ENCODE measurements around the gene NSUN4.

Gene NSUN4

DNA sequence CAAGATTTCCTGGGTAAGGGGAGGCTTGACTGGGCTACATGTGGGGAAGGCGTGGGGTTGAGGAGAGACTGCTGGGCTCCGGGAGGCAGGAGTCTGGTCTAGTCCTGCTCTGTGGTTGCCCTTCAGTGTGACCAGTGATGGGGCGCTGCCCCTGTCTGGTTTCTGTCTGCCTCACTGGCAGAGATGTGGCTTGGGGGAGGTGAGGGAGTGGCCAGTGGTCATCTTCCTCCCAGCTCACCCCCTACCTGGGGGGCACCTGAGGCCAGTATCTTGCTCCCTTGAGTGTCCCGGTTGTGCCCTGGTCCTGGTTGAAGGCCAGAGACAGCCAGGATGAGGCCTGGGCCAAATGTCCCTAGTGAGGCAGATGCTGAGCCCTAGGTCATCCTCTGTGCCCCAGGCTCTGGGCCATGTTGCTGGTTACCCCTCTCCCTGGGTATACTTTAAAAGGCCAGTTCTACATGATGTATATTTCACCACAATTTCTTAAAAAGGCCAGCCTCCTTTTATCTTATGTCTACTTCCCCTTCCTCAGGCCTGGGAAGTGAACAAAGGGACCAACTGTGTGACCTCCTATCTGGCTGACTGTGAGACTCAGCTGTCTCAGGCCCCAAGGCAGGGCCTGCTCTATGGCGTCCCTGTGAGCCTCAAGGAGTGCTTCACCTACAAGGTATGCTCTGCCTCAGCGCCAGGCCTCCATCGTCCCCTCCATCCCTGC is 64.0 kb downstream of the NSUN4 start:
- DNase-seq (ENCODE audit: low read depth in 2 of 2, low spot score in 1 of 2), result no peak

DNA sequence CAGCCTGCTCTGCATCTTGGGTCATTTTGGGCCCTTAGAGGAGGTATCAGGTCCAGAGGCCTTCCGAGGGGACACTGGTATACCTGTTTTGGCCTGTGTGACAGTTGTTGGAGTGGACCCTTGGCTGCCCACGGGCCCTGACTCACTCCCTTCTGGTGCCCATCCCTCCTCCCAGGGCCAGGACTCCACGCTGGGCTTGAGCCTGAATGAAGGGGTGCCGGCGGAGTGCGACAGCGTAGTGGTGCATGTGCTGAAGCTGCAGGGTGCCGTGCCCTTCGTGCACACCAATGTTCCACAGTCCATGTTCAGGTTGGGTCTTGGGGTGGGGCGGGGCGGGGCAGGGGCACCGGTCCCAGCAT is 64.6 kb downstream of the NSUN4 start:
- DNase-seq (ENCODE audit: low read depth in 2 of 2, low spot score in 1 of 2), result no peak

DNA sequence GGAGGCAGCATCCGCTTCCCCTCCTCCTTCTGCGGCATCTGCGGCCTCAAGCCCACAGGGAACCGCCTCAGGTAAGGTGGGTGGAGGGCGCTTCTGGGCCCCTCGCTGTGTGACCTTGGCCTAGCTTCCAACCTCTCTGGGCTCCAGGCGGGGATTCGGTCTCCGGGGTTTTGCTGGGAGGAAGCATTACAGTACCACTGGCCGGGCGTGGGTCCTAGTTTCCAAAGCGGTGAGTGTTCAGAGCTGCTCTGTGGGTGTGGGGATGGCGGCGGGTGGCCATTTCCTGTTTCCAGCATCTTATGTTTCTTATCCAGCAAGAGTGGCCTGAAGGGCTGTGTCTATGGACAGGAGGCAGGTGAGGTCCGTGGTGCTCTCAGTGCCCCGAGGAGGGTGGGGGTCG is 65.1 kb downstream of the NSUN4 start:
- DNase-seq (ENCODE audit: low read depth in 2 of 2, low spot score in 1 of 2), result no peak

DNA sequence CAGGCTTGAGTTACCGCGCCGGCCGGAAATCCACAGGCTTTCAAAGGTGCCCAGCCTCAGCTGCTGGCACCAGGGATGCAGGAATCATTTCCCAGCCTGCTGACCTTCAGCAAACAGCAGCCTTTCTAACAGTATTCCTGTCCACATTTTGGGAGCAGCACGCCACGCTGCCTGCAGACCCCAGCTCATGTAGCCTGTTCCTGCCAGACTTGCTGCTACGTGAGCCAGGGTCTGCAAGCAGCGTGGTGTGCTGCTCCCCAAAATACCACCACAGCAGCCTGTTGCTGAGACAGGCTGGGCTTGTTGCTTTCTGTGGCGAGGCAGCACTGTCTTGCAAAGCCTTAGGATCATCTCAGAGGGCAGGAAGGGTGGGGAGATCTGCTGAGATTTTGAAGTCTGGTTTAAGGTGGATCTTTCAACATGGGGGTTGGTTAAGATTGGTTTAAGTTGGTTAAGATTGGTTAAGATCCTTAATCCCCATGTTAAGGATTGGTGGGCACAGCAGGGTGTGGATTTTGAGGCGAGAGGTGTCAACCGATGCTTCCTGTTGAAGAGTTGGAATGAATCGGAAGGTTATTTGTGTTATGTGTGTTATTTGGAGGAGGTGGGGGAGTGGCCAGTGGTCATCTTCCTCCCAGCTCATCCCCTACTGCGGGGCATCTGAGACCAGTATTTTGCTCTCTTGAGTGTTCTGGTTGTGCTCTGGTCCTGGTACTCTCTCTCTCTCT is 66.4 kb downstream of the NSUN4 start:
- no peak for DNase-seq (ENCODE audit: low read depth in 2 of 2, low spot score in 1 of 2)

DNA sequence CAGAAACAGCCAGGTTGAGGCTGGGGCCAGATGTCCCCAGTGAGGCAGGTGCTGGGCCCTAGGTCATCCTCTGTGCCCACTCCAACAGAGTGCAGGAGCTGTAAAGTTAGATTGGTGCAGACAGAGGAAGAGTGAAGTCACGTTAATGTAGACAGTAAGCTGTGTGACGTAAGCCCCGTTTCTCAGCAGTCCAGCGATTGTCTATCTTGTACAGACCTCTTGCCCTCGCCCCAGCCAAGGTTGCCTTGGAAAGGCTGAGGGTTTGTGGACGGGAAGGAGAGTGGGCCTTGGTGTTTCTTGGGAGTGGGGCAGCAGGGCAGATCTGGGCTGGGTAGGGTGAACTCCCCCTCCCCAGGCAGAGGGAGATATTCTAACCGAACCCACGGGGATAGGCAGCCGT is 67.0 kb downstream of the NSUN4 start:
- DNase-seq (ENCODE audit: low read depth in 2 of 2, low spot score in 1 of 2), result no peak

DNA sequence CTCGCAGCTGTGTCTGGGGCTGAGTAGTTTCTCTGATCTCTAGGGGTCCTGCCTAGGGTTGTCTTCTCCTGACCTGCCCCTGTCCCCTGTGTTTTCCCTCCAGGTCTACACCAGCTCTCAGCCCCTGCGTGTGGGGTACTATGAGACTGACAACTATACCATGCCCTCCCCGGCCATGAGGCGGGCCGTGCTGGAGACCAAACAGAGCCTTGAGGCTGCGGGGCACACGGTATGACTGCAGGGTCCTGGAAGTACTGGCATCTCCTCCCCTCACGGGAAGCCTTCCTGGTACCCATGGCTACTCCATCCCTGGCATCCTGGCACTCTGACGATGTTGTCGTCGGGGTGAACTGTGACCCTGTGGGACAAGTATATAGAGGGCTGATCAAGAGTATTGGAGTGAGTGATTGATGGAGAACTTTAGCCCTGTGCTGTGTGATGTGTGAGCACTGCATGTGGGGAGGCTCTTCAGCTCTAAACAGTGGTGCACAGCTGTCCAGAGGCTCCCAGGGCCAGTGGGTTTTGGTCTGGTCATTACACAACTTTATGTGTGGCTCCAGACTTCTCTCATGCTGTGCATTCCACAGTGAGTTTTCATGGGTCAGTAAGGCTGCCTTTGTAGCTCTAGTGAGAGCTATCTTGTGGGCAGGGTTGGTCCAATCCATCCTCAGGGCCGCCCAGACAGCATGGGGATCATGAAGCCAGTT is 67.9 kb downstream of the NSUN4 start:
- no peak for DNase-seq (ENCODE audit: low read depth in 2 of 2, low spot score in 1 of 2)

DNA sequence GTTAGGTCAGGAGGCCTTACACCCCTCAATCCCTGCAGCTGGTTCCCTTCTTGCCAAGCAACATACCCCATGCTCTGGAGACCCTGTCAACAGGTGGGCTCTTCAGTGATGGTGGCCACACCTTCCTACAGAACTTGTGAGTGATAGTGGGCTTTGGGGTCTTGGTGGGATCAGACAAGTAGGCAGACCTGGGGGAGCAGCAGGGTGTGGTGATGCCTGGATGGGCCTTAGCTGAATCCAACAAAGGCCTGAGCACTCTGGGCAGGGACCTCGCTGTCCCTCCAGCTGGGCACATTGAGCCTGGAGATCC is 68.4 kb downstream of the NSUN4 start:
- DNase-seq (ENCODE audit: low read depth in 2 of 2, low spot score in 1 of 2), result no peak

DNA sequence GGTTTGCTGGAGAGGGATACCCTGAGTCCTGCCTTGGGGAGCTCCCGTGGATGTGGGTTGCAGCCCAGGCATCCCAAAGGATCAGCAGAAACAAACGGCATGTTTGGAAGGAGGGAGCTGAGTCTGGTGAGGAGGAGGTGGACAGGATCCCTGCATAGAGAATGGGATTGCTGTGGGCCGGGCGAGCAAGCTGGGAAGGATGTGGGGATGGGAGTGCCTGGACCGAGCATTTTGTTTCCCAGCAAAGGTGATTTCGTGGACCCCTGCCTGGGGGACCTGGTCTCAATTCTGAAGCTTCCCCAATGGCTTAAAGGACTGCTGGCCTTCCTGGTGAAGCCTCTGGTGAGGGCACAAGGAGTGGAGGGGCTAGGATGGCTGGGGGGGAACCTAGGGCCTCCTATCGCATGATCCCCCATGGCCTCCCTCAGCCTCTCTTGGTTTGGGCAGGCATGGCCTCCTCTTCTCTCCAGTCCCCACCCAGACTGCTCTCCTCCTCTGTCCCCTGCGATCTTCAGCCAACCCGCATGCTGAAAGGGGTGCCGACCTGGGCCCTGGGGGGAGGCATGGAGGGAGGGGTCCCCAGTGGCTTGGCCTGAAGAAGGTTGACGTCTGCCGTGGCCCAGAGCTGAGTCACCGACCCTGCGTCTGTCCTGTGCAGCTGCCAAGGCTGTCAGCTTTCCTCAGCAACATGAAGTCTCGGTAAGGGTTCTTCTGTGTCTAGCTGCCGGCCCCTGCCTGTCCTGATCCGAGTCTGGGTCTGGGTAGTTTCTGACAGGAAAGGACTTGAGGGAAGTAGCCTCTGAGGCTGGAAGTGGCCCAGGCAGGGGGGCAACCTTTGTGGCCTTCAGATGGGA is 69.8 kb downstream of the NSUN4 start:
- DNase-seq (ENCODE audit: low read depth in 2 of 2, low spot score in 1 of 2), result no peak

DNA sequence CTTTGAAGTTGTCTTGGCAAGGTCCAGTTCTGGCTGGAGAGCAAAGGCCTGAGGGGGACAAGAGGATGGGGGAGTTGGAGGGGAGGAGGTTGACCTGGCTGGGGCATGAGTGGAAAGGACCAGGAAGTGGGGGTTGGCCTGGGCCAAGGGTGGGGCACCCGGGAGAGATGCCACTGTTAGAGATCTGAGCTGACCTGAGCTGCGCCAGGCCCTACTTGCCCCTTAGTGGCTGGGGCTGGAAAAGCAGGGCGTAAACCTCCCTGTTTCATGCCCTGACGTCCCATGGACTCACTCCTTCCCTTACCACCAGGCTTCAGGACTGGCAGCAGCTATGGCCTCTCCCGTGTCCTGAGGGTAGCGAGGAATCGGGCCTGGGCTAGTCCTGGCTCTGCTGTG is 70.4 kb downstream of the NSUN4 start:
- no peak for DNase-seq (ENCODE audit: low read depth in 2 of 2, low spot score in 1 of 2)
